GM19240 (cell line): ENCODE measurements around the gene FKBP3.
"Not testable (repeated sequence)": the region's sequence is repeated elsewhere in the genome, so short reads cannot be mapped to it uniquely, and the experiment has no call there.

Source experiments
- DNase-seq: peaks from one replicate; pipeline ENCODE4 v3.0.0; 2011; ENCODE audit warnings: low spot score; ENCODE audit not compliant: insufficient read length

Gene FKBP3

GRCh38 chr14:45134051-45134958 is at the start of gene FKBP3:
Gene FKBP3, minus strand, starts transcription at chr14:45134481. Its CDS starts 25 bp downstream, at chr14:45134456.
- DNase-seq: peak; percentile 79

GRCh38 chr14:45181806-45182205 is 47.5 kb upstream of the FKBP3 start:
- DNase-seq: no peak

- DNase-seq: no peak
Observed at GRCh38 chr14:45181329-45181728, 47.0 kb upstream of the FKBP3 start.

GRCh38 chr14:45177076-45177475 is 42.8 kb upstream of the FKBP3 start:
- DNase-seq: no peak

GRCh38 chr14:45169906-45170305 is 35.6 kb upstream of the FKBP3 start:
- DNase-seq: no peak

GRCh38 chr14:45156067-45156466 is 21.8 kb upstream of the FKBP3 start:
- no peak for DNase-seq

- no peak for DNase-seq
Observed at GRCh38 chr14:45150386-45150890, 16.2 kb upstream of the FKBP3 start.

GRCh38 chr14:45149602-45150001 is 15.3 kb upstream of the FKBP3 start:
- no peak for DNase-seq

- no peak for DNase-seq
Observed at GRCh38 chr14:45145214-45145613, 10.9 kb upstream of the FKBP3 start.

GRCh38 chr14:45144658-45145057 is 10.4 kb upstream of the FKBP3 start:
- DNase-seq: no peak

GRCh38 chr14:45142083-45142482 is 7.8 kb upstream of the FKBP3 start:
- DNase-seq: not testable (repeated sequence)

- no peak for DNase-seq
Observed at GRCh38 chr14:45140661-45141187, 6.4 kb upstream of the FKBP3 start.

- no peak for DNase-seq
Observed at GRCh38 chr14:45136399-45136798, 2.1 kb upstream of the FKBP3 start.

GRCh38 chr14:45135659-45136395 is 1.5 kb upstream of the FKBP3 start, which contains the start of gene FANCM:
Gene FANCM, plus strand, starts transcription at chr14:45135930. Its CDS starts 102 bp downstream, at chr14:45136032.
- peak; percentile 41 for DNase-seq

- DNase-seq: no peak
Observed at GRCh38 chr14:45135156-45135555, 875 bp upstream of the FKBP3 start.

GRCh38 chr14:45133683-45134050 is 614 bp downstream of the FKBP3 start:
- DNase-seq: no peak

- no peak for DNase-seq
Observed at GRCh38 chr14:45128963-45129629, 5.2 kb downstream of the FKBP3 start.

GRCh38 chr14:45125754-45126153 is 8.5 kb downstream of the FKBP3 start:
- no peak for DNase-seq

- no peak for DNase-seq
Observed at GRCh38 chr14:45123271-45123670, 11.0 kb downstream of the FKBP3 start.

- no peak for DNase-seq
Observed at GRCh38 chr14:45120096-45120495, 14.2 kb downstream of the FKBP3 start.

GRCh38 chr14:45118594-45118993 is 15.7 kb downstream of the FKBP3 start:
- DNase-seq: no peak
